Fibroblast of the aortic adventitia (primary cell): ENCODE data around the gene CCM2. TPM values are rescaled to one million over a fixed set of nuclear protein-coding genes. Genes with fewer than 3 reads are reported as not detected.

ENCODE experiments used
- DNase-seq: peaks from one replicate; pipeline ENCODE4 v3.0.0-alpha.2; 2010; ENCODE audit warnings: low read depth
- H3K4me3 ChIP-seq: 2 replicates; pipeline ENCODE4 v1.5.1; 2011; ENCODE audit warnings: low read depth, mild to moderate bottlenecking, control low read depth, low read length, moderate library complexity
- CTCF ChIP-seq: IDR thresholded peaks from 2 replicates; pipeline ENCODE4 v1.5.1; 2011; ENCODE audit warnings: mild to moderate bottlenecking, low read length, control low read depth, inconsistent platforms; ENCODE audit not compliant: insufficient read depth
- total RNA-seq: library from RNA; depleted of rRNA; stranded (reverse); fragments of >200 nt; gene quantifications from 2 replicates; pipeline ENCODE4 v1.2.3, GENCODE V29; 2012; ENCODE audit warnings: low replicate concordance

The CCM2 gene
- total RNA-seq, 1 donor: 42.9 TPM

DNA sequence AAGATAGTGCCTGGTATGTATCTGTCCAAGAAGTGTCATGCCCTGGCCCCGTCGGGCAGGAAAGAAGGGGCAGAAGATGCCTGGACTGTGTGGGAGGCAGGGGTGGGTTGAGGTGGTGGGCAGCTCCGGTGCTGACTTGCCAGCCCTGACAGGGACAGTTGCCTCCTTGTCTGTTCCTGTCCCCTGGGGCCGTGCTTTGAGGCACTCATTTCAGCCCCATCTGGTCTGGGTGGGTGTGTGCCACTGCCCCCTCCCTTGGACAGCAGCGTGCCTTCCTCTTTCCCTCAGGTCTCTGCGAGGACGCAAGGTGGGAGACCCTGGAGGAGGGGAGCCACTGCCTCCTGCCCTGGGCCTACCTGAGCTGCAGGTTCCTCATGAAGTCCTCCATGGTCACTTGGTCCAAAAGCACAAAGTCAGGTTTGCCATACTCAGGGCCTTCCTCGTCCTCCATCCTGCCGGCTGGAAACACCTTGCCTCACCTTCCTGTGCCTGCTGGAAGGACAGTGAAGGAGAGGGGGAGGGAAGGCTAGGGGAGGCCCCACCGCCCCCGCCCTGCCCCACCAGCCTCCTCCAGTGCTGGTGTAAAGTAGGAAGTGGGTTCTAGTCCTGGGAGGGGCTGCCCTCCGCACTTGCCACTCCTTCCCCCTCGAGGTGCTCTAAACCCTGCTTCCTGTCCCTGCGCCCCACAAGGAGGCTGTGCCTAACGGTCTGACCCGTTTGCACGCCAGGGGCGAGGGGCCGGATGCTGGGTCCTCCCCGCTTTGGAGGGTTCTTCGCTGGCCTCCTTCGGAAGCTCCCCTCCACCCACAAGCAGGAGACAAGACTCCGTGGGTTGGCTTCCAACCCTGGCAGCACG lies 21.3 kb upstream of the CCM2 start, which contains the start of gene MYO1G:
Gene MYO1G (minus strand): TSS at position 505 of the 856 bp plus-strand sequence. CDS start 54 bp downstream, at position 451.
- no peak for DNase-seq
- no peak within 1 kb of the TSS for H3K4me3 ChIP-seq
- TF ChIP-seq CTCF: no peak

- no peak for TF ChIP-seq CTCF
- peak; percentile 30 for DNase-seq
- H3K4me3 ChIP-seq: no peak overlapping the region
Observed at GRCh38 chr7:44979481-44980392, 20.3 kb upstream of the CCM2 start.

GRCh38 chr7:44980393-44981034 lies 19.5 kb upstream of the CCM2 start:
- no peak overlapping the region for H3K4me3 ChIP-seq
- peak; percentile 77 for DNase-seq
- no peak for TF ChIP-seq CTCF

- TF ChIP-seq CTCF: no peak
- no peak for DNase-seq
- no peak overlapping the region for H3K4me3 ChIP-seq
Observed at GRCh38 chr7:44981035-44981706, 18.8 kb upstream of the CCM2 start.

GRCh38 chr7:44982535-44982923 lies 17.5 kb upstream of the CCM2 start:
- TF ChIP-seq CTCF: no peak
- DNase-seq: no peak
- H3K4me3 ChIP-seq: no peak overlapping the region

GRCh38 chr7:44982970-44983369 lies 17.0 kb upstream of the CCM2 start:
- no peak overlapping the region for H3K4me3 ChIP-seq
- TF ChIP-seq CTCF: no peak
- no peak for DNase-seq
